Measurements from ENCODE around the gene VPS16. TPM values are rescaled to one million over a fixed set of nuclear protein-coding genes. Genes with fewer than 3 reads are reported as not detected.

The VPS16 gene
- total and polyA plus RNA-seq, 2 of the 13 experiments (the other 11 are each of a cell fraction or from before 2014, with no cell fraction given): 34.2 to 35.4 TPM

GRCh38 chr20:2871661-2872458 is 31.3 kb downstream of the VPS16 start (continued):
- TF ChIP-seq ZNF790 (CRISPR knock-in tag; IDR thresholded peaks at IDR 0.05; ENCODE audit: borderline replicate concordance) (peak; percentile 21; the same call in 1 of the 2 replicates), HDAC6 (IDR thresholded peaks at IDR 0.05; ENCODE audit: low read depth, low read length) (no peak), ZNF121 (CRISPR knock-in tag; IDR thresholded peaks at IDR 0.05) (peak; percentile 2; the same call in 1 of the 2 replicates), ZNF34 (CRISPR knock-in tag; IDR thresholded peaks at IDR 0.05; ENCODE audit: borderline replicate concordance) (peak; percentile 22; the same call in 1 of the 2 replicates)

- CTCF ChIA-PET (ENCODE audit: low intra/inter-chr PET ratio, low total read pairs): no interaction called here
- BruUV-seq (replicated peaks): TSS peak; percentile 95
- Histone ChIP-seq H3K4me3 (replicated peaks in 1 of 3; ENCODE audit: insufficient read depth in 1 of 3, low read depth in 2 of 3, low read length in 3 of 3) (peak overlapping the region; percentile 77 to 98 (median 92)), H3K79me2 (ENCODE audit: insufficient read depth, low read length) (peaks cover 39% of the 10 kb centered on the region), H2AFZ (ENCODE audit: low read length) (peak overlapping the region; percentile 86), H3K4me1 (ENCODE audit: insufficient read depth, low read length) (peaks cover 63% of the 10 kb centered on the region), H3K36me3 (replicated peaks in 1 of 2; ENCODE audit: control insufficient read depth in 1 of 2, insufficient read depth in 2 of 2, low read length in 2 of 2) (peaks cover 0 to 3% of the 10 kb centered on the region in 2 experiments; a peak in 1 of 5 replicates), H3K27me3 (ENCODE audit: control insufficient read depth in 1 of 2, insufficient read depth in 2 of 2, low read length in 2 of 2) (peaks cover 0 to 18% of the 10 kb centered on the region in 2 experiments; a peak in 3 of 5 replicates), H3K9me3 (ENCODE audit: low read length) (no peaks in the 10 kb centered on the region), H4K20me1 (ENCODE audit: insufficient read depth, low read length) (no peaks in the 10 kb centered on the region), H3K4me2 (ENCODE audit: low read depth, low read length) (peak overlapping the region; percentile 96), H3K9ac (ENCODE audit: insufficient read depth, low read depth, low read length) (peak overlapping the region; percentile 84), H3K27ac (ENCODE audit: extremely low read length, insufficient read depth, low read length) (peak overlapping the region; percentile 37)
- 1% methylated on average over 40 of the region's 49 CpGs for WGBS (ENCODE audit: low lambda C conversion rate)
- peak; percentile 63 for DNase-seq (ENCODE audit: low spot score)
- POLR2A ChIA-PET: interaction anchor here (0.6 to 2.0 kb wide), 13 partner anchors 9 to 350 kb away, joined by 3 to 11 read pairs (median 3); partner anchors contain the start of genes NOP56, PCED1A and VPS16
- peak; percentile 65 for ATAC-seq
- in situ Hi-C loops (cut with HindIII; ENCODE audit: extremely low pct_ligation_motif_present, low pct_unique_long_range_greater_than_20kb) (no loop called here), intact Hi-C loops (cut with micrococcal nuclease; ENCODE audit: unreplicated experiment) (loop anchor here (10.0 kb wide), 1 partner anchor 72 kb away; no protein-coding TSS in a partner anchor)
- no peak for FAIRE-seq
- TF ChIP-seq DNMT3B (CRISPR knock-in tag; conservative IDR thresholded peaks at IDR 0.05) (no peak), RBFOX2 (IDR thresholded peaks at IDR 0.05; ENCODE audit: low read depth, low read length) (no peak), ZC3H13 (CRISPR knock-in tag; IDR thresholded peaks at IDR 0.05) (no peak), ZNF598 (CRISPR knock-in tag; IDR thresholded peaks at IDR 0.05; ENCODE audit: borderline replicate concordance) (0 out of 2 replicates have a peak, but pooled peaks have one; percentile 2), ZNF512 (CRISPR knock-in tag; IDR thresholded peaks at IDR 0.05) (no peak), CHD2 (IDR thresholded peaks at IDR 0.05; ENCODE audit: low read depth, low read length) (no peak), ZMAT3 (CRISPR knock-in tag; conservative IDR thresholded peaks at IDR 0.05) (no peak; the same call in 1 of the 2 replicates), MTERF4 (CRISPR knock-in tag; IDR thresholded peaks at IDR 0.05) (no peak; the same call in 1 of the 2 replicates), ZNF777 (CRISPR knock-in tag; IDR thresholded peaks at IDR 0.05) (peak; percentile 83), ZSCAN9 (CRISPR knock-in tag; IDR thresholded peaks at IDR 0.05; ENCODE audit: borderline replicate concordance) (no peak; the same call in 1 of the 2 replicates), MBNL3 (CRISPR knock-in tag; conservative IDR thresholded peaks at IDR 0.05) (no peak), ZFP1 (CRISPR knock-in tag; IDR thresholded peaks at IDR 0.05) (no peak), ZNF674 (CRISPR knock-in tag; IDR thresholded peaks at IDR 0.05; ENCODE audit: low read depth) (no peak), REPIN1 (CRISPR knock-in tag; IDR thresholded peaks at IDR 0.05; ENCODE audit: borderline replicate concordance, low read depth) (no peak), GTF2F1 (IDR thresholded peaks at IDR 0.05; ENCODE audit: low read length) (no peak)
Measured at GRCh38 chr20:2872459-2873009, 32.0 kb downstream of the VPS16 start.

All from HepG2 (cell line).